Measurements from ENCODE around the gene CDC42SE2.
"Not testable (repeated sequence)": the region's sequence is repeated elsewhere in the genome, so short reads cannot be mapped to it uniquely, and the experiment has no call there.

Gene CDC42SE2

DNA sequence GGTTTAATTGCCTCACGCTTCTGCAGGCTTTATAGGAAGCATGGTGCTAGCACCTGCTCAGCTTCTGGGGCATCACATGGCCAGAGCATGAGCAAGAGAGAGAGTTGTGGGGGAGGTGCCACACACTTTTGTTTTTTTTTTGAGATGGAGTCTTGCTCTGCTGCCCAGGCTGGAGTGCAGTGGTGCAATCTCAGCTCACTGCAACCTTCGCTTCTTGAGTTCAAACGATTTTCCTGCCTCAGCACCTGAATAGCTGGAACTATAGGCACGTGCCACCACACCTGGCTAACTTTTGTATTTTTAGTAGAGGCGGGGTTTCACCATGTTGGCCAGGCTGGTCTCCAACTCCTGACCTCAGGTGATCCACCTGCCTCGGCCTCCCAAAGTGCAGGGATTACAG, 135.2 kb downstream of the CDC42SE2 start:
- DNase-seq: not testable (repeated sequence)

DNA sequence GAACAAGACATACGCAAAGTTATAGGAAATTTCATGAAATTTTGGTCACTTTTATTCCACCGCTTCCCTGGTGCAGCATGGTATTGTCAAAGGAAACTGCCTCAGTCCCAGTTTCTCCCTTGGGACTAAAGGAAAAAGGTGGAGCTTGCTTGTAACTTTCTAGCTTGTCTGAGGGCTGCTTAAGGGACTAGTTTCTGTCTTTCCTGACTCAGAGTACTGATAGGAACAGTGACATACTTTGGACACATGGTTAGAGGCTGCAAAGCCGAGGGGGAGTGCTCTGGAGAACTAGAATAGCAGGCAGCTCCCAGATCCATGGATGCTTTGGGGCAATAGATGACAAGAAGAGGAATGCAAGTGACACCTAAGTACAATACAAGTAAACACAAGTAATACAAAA, 136.7 kb downstream of the CDC42SE2 start:
- no peak for DNase-seq

DNA sequence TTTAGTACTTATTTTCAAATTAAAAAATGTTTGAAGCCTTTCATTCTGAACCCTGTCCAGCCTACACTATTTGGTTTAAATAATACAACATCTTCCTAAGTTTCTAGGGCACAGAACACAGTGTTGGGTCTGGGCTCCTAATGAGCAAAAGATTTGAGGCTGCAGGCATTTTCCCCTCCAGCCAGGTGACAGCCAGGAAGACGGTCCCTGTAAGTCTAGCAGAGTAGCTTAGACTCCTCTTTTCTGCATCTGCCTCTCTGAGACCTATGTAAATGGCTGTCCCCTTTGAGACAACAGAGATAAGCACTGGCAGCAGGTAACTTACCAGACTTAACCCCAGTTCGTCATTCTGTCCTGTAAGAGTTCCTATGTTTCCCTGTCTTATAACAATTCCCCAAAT, 141.8 kb downstream of the CDC42SE2 start:
- no peak for DNase-seq

DNA sequence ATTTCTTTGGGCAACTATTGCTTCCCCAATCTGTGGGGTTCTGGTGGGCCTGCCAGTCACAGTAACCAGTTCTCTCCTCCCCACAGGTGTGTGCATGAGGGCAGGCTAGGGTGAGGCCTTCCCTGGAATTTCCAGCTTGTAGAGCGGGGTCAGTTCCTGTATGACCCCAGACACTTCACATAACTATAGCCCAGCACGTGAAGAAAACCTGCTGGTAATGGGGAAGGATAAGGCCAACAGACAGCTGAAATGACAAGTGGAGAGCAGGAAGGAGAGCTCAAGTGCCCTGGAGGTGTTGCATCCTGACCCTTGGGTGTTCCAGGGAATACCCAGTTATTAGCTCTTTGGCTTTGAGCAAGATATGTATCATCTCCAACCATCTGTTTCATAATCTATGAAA, 142.2 kb downstream of the CDC42SE2 start:
- no peak for DNase-seq

DNA sequence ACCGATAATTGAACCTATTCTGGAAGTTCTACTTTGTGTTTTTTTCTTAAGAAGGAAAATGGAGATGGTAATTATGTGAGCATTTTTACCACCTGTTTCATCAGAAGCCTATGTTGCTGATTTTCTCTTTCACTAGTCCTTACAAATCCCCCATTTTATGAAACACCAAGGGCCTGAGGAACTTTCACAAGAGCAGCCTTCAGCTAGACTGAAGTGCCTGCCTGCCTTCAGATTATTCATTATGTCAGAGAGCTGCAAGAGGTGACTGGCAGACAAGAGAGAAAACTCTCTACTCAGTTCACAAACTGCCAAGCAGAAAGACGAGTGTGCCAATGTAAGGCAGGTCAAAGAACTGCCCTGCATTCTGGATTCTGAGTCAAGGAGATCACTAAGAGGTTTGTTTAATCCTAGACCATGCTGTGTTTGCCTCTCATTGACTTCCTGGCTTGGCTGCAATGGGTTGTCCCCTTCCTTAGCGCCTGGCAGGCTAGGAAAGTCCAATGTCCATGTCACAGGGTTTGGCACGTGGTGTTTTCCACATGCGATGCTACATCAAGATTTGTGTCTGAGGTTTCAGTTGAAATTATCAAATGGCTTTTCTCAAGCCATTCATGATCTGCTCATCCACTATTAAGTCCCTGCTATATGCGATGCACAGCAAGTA, 143.3 kb downstream of the CDC42SE2 start:
- DNase-seq: no peak

DNA sequence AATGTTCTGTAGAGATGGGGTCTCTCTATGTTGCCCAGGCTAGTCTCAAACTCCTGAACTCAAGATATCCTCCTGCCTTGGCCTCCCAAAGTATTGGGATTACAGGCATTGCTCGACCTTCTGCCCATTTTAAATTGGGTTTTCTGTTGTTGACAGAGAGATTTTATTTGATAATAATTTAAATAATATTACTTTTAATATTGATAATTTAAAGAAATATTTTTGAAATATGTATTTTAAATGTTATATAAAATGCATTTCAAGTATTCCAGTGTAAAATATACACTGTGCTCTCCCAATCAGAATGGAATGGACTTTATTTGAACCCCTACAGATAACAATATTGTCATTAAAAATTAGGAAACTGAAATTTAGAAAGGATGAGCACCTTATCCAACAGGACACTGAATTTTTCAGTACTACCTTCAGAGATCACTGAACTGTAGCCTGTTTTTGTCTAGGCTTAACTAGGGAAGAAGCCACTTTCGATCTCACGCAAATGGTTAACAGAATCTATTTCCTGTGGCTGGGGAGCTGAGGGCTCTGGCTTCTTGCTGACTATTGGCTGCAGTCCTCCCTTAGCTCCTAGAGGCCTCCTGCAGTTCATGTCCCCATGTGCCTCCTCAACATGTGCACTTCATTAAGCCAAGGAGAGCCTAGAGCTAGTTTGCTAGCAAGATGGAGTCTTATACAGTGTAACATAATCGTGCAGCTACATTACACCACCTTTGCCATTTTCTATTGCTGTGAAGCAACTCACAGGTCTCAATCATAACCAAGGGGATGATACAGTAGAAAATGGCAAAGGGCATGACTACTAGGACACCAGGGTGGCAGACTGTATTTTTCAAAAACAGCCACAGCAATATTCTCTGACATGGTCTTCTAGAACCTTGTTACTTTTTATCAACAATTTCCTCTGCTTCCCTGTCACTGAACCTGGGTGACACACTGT, 150.0 kb downstream of the CDC42SE2 start:
- DNase-seq: no peak

DNA sequence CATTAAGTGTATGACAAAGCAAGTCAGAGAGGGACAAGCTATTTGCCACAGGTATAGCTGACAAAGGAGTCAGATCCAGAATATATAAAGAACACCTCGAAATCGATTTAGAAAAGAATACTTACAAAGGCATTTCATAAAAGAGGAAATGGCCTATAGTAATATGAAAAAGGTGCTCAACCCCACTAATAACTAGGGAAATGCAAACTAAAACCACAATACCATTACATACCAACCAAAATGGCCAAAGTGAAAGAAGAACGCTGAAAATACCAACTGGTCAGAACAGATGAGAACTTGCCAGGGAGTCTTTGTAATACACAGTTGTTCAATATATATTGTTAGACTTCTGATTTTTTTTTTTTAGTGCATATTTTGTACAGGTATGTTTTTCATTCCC, 152.9 kb downstream of the CDC42SE2 start:
- DNase-seq: no peak

DNA sequence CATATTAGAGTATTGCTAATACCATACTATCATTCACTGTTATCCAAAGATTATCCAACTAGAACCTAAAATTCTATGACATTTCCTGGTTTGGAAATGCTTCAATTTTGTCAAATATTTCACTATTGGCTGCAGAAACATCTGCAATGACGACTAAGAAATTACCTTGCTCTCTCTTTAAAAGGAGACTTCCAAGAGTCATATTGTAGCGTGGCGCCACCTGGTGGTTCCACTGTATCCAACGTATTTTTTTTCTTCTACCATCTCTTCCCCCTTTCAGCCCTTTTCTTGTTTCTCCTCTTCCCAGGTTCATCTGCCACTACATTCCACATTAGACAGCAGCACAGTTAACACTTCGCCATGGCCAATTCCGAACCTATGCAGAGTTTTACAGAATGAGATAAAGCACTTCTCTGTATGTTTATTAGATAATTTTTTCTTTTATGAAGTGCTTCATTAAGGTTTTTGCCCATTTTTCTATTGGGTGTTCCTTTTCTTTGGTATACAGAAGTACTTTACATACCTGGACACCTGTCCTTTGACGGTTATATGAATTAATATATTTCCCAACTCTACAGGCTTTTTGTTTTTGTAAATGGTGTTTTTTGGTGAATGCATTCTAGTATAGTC, 153.5 kb downstream of the CDC42SE2 start:
- peak; percentile 36 for DNase-seq

DNA sequence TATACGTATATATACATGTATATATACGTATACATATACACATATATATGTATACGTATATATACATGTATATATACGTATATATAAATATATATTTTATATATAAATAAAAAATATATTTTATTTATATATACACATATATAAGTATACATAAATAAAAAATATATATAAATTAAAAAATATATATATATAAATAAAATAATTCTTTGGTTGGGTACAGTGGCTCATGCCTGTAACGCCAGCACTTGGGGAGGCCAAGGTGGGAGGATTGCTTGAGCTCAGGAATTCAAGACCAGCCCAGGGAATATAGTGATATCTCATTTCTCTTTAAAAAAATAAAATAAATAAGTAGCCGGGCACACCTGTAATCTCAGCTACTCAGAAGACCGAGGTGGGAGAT, 155.0 kb downstream of the CDC42SE2 start:
- DNase-seq: no peak

DNA sequence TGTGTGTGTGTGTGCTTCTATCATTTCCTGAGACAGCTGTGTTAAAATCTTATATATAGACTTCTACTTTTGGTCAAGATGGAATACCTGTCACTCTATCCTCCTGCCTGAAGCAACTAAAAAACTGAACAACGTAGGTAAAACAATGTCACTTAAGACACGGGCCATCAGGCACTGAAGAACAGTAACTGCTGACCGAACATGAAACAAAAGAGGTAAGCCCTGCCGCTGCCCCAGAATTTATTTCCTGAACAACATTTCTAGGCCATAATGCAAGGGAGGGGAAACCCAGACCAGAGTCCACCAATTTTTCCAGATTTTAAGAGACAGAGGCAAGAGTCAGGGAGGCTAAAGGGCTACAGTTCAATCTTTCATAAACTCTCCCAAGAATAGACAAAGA, 156.0 kb downstream of the CDC42SE2 start:
- DNase-seq: no peak

DNA sequence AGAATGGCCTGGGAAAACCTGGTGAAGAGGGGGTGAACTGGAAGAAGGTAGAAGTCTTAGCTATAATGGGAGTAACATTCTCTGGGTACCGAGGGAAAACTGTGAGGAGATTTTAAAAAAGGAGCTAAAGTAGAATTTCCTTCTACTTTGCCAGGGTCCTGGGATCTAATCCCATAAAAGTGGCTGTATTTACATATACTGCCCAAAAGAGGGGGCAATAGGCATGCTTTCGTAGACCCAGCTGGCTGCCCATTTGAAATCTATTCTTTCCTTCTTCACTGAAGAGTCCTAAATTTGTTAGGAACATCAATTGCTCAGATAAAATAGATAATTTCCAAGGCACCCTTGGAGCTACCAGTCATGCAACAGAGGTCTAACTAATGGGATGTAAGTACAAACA, 159.2 kb downstream of the CDC42SE2 start:
- no peak for DNase-seq

DNA sequence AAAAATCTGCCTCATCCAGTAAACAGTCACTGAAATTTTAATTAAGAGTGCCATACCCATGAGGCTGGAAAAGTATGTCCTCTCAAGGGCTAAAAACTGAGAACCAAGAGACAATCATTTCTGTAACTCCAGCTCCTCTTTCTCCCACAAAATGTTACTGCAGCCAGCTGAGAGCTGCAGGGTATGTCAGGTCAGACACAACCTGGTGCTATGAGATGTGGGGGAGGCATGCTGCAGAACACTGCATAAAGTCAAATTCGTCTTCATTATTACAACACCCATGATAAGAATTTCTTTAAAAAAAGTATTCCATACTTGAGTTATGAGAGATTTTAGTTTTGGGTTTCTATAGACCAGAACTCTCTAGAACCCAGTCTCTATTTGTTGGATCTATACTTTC, 162.2 kb downstream of the CDC42SE2 start:
- DNase-seq: no peak

DNA sequence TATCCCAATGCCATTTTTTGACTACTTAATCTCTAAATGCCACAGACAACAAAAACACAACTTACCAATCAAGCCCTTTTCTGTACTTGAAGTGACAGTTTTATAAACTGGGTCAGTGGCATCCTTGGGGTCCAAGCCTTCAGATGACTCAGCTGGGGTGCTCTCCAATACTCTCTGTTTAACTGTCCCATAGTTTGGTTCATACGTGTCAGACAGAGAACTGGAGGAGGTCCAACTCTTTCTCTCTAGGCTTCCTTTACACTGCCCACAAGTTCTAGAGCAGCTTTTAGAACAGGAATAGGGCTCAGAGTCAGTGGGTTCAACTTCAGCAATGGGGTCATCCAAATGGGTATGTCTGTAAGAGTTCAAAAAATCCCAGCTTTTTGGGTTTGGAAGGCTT, 166.9 kb downstream of the CDC42SE2 start:
- no peak for DNase-seq

DNA sequence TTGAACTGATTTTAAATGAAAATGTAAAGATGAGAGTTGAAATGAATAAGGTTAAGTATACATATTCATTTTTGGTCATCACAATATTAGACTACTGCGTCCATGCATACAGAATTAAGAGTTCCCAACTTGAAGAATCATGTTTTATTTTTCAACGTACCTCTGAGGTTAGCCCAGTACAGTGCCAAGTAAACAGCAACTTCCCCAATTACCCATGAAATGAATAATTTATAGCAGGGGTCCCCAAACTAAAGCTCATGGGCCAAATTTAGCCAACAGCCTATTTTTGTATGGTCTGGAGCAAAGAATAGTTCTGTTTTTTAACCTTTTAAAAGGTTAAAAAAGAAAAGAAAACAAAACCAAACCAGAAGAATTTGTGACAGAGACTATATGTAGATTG, 167.9 kb downstream of the CDC42SE2 start:
- DNase-seq: no peak

DNA sequence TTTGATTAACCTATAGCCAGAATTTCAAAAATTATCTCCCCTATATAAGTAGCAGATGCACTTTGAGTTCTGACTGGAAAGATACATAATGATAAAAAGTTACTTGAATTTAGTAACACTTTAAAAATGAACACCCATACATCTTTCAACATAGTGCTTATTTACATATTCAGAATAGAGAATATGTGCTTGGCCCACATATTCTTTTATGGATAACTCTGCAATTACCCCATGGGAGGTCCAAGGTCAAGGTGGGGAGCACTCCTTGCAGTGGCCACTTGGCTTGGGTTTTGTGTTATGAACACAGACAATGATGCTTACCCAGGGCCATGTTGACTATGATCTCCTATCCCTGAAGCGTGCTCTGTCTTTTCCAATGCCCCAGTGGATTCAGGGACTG, 169.3 kb downstream of the CDC42SE2 start:
- DNase-seq: no peak

DNA sequence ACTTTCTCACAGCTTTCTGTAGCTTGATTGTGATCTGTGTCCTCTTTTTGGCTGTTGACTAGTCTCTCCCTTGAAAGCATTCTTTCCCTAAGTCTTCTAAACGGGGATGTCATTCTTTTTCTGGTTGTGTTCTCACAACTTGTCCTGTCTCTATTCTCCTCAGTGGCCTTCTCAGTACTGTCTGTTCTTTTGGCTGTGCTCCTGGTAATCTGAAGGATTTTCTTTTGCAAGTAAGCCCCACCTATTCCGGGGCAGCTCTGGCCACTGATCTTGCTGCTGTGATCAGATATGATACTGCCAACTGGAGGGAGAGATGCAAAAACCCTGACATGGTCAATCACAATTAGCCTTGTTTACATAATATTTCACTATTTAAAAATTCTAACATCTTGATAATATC, 172.2 kb downstream of the CDC42SE2 start:
- DNase-seq: no peak

DNA sequence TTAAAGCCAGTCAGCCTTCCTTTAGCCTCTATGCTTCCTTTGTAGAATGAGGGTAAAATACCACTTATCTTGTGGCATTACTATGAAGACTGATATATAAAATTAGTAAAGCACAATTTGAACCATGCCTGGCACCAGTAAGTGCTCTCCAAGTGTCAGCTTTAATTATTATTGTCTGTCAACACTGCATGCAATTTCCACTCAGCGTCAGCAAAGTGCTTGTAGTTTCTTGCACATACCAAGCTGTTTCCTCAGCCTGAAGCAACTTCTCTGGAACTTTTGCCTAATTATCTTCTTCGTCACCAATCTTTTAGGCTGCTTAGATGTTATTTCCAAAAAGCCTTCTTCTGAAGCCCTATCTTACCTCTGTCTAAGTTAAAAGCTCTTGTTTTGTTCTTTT, 177.3 kb downstream of the CDC42SE2 start:
- no peak for DNase-seq
